Kidney epithelial cell (primary cell): ENCODE measurements around the gene NOB1. TPM values are rescaled to one million over a fixed set of nuclear protein-coding genes. Genes with fewer than 3 reads are reported as not detected.
"Not testable (repeated sequence)": the region's sequence is repeated elsewhere in the genome, so short reads cannot be mapped to it uniquely, and the experiment has no call there.

Experiments used
- DNase-seq: peaks from one replicate; pipeline ENCODE4 v3.0.0-alpha.2; 2010; ENCODE audit warnings: low read depth
- H3K27me3 ChIP-seq: 2 replicates; pipeline ENCODE4 v1.6.0; 2011; ENCODE audit warnings: low read length; ENCODE audit not compliant: control insufficient read depth, insufficient read depth
- H3K36me3 ChIP-seq: 2 replicates; pipeline ENCODE4 v1.5.1; 2011; ENCODE audit warnings: low read length; ENCODE audit not compliant: control insufficient read depth, insufficient read depth
- H3K4me3 ChIP-seq: 2 replicates; pipeline ENCODE4 v1.5.1; 2011; ENCODE audit warnings: low read depth, mild to moderate bottlenecking, control low read depth, low read length
- total RNA-seq: library from RNA; depleted of rRNA; stranded (reverse); fragments of >200 nt; gene quantifications from 2 replicates; pipeline ENCODE4 v1.2.3, GENCODE V29; 2015
- TF ChIP-seq, protein P1 (sequence below): IDR thresholded peaks from 2 replicates; pipeline ENCODE4 v1.5.1; 2011; ENCODE audit warnings: mild to moderate bottlenecking, moderate library complexity, low read length, control low read depth, inconsistent platforms; ENCODE audit not compliant: insufficient read depth, poor library complexity, severe bottlenecking

The NOB1 gene
- total RNA-seq, 1 donor from 2014 or later = 54.1 TPM

DNA sequence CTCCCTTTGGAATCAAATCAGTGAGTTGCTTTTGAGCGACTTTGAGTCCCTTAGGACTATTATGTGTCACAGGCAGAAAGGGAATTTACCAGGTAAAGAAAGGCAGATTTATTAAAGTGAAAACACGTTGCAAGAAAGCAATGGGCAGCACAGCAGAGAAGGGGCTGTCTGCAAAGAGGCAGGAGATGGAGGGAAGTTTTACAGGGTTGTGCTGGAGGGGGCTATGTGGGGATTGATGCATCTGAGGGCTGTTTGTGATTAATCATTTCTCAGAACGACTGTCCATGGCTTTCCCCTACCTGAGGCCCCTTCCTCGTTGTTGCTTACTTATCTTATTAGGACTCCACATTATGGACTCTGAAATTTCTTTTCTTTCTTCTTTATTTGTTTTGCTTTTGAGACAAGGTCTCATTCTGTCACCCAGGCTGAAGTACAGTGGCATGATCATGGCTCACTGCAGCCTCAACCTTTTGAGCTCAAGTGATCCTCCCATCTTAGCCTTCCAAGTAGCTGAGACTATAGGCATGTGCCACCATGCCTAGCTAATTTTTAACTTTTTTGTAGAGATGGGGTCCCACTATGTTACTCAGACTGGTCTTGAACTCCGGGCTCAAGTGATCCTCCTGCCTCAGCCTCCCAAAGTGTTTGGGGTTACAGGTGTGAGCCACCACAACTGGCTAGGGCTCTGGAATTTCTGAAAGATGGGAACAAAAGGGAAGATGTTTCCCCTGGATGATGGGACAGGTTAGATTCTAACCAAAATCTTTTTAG is 12.9 kb upstream of the NOB1 start:
- no peak overlapping the region for H3K4me3 ChIP-seq
- TF ChIP-seq, protein P1, sequence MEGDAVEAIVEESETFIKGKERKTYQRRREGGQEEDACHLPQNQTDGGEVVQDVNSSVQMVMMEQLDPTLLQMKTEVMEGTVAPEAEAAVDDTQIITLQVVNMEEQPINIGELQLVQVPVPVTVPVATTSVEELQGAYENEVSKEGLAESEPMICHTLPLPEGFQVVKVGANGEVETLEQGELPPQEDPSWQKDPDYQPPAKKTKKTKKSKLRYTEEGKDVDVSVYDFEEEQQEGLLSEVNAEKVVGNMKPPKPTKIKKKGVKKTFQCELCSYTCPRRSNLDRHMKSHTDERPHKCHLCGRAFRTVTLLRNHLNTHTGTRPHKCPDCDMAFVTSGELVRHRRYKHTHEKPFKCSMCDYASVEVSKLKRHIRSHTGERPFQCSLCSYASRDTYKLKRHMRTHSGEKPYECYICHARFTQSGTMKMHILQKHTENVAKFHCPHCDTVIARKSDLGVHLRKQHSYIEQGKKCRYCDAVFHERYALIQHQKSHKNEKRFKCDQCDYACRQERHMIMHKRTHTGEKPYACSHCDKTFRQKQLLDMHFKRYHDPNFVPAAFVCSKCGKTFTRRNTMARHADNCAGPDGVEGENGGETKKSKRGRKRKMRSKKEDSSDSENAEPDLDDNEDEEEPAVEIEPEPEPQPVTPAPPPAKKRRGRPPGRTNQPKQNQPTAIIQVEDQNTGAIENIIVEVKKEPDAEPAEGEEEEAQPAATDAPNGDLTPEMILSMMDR = no peak
- H3K36me3 ChIP-seq = no peaks in the 10 kb centered on the region
- no peaks in the 10 kb centered on the region for H3K27me3 ChIP-seq
- no peak for DNase-seq

- Histone ChIP-seq H3K4me3 (no peak overlapping the region), H3K27me3 (no peaks in the 10 kb centered on the region), H3K36me3 (no peaks in the 10 kb centered on the region)
- TF ChIP-seq, protein P1 = no peak
- no peak for DNase-seq
Measured at GRCh38 chr16:69763599-69763942, 8.8 kb upstream of the NOB1 start.

GRCh38 chr16:69762814-69763598 is 8.3 kb upstream of the NOB1 start:
- Histone ChIP-seq H3K36me3 (no peaks in the 10 kb centered on the region), H3K4me3 (peak overlapping the region; percentile 97), H3K27me3 (no peaks in the 10 kb centered on the region)
- TF ChIP-seq, protein P1 = no peak
- peak; percentile 25 for DNase-seq

- Histone ChIP-seq H3K4me3 (peak within 1 kb of the TSS; percentile 97), H3K36me3 (no peaks in the 10 kb centered on the region), H3K27me3 (no peaks in the 10 kb centered on the region)
- DNase-seq = peak; percentile 41
- TF ChIP-seq, protein P1 = no peak
Measured at GRCh38 chr16:69761983-69762813, 7.5 kb upstream of the NOB1 start, which contains the start of gene WWP2. Gene WWP2 (plus strand): TSS chr16:69762332. CDS start chr16:69787011, 24,679 bp downstream.

DNA sequence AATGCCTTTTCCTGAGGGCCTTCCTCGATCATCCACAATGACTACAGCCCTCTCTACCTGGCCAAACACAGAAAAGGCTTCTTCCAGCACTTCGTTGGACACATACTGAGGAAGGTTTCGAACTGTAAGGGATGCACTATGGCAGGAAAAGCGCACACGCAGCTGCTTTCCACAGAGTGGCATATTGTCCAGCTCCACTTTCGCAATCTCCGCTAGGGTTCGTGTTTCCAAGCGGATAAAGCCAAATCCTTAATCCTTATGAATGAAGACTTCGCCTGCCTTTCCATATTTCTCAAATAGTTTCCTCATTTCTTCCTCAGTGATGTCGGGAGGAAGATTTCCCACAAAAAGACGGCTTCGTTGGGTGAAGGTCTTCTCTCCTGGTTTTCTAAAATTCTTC is 2.6 kb upstream of the NOB1 start:
- not testable (repeated sequence) for H3K27me3 ChIP-seq, DNase-seq, H3K36me3 ChIP-seq

GRCh38 chr16:69756705-69757104 is 2.0 kb upstream of the NOB1 start:
- H3K4me3 ChIP-seq = no peak overlapping the region
- H3K36me3 ChIP-seq = no peaks in the 10 kb centered on the region
- H3K27me3 ChIP-seq = no peaks in the 10 kb centered on the region
- DNase-seq = no peak
- TF ChIP-seq, protein P1 = no peak

More for the DNA sequence above, 2.6 kb upstream of the NOB1 start:
- not testable (repeated sequence) for H3K4me3 ChIP-seq
